Measurements from ENCODE around the gene DNAJC15.

Gene DNAJC15

DNA sequence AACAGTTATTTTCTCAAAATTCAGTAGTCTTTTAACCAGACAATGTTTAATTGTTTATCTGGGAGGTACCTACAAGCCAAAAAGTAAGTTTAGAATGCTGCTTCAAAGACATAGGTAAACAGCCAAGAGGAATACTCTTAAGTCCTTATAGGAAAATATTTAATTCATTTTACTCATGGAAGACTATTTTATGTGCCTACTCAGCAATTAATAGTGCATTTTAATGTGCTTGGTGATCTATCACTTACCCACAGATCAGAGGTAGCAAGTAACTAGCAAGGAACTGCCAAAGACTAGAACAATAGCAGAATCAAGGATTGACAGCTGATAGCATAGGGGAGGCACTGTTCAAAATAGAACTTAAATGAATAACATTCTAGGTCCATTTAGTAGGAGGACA lies 60.4 kb downstream of the DNAJC15 start:
- DNase-seq (ENCODE audit: low read depth in 3 of 3): no peak

DNA sequence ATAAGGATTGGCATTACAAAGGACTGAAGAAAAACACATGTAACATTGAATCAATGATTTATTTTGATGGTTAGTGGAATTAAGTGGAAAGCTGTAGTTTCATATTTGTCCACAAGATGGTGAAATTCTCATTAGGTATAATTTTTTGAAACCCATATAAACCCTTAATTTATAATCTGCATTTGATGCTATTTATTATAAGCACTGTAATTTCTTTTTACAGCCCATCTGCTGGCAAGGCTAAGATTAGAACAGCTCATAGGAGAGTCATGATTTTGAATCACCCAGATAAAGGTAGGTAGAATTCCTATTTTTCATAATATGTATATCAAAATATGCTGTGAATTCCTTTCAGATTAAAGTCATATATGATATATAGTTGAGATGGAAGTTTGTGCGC lies 62.2 kb downstream of the DNAJC15 start:
- DNase-seq (ENCODE audit: low read depth in 3 of 3): no peak

DNA sequence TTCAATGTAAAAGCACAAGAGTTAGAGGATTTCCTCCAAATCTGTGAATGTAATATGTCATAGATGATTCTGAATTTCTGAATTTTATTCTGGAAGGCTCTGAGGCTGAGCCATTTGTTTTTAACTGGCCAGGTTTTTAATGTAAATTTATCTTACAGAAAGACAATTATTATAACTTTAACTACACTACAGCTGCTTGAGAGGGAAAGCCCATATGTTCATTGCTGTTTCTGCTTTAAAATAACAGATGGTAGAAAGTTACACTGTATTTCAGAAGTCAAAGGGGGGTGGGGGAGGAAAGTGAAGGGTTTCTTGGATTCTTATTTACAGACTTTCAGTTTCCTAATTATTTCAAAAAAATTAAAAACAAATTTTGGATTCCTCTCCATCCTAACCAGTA lies 62.8 kb downstream of the DNAJC15 start:
- no peak for DNase-seq (ENCODE audit: low read depth in 3 of 3)

DNA sequence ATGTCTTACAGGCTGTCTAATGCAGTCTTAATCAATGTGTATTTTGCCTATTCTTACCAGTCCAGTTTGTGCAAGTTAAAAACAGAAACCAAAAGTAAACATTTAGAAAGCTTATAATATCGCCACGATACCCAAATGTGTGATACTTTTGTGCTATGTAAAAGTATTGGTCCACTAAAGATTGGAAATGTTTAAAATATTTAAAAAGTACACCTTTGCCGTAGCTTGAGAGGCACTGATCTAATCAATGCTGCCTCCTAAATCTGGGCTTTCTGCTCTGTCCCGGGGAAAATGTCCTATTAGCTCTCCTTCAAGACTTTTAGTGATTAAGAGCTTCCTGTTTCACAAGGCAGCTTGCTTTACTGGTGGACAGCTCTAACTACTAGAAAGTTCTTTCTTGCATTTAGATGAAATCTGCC lies 64.7 kb downstream of the DNAJC15 start:
- no peak for DNase-seq (ENCODE audit: low read depth in 3 of 3)

DNA sequence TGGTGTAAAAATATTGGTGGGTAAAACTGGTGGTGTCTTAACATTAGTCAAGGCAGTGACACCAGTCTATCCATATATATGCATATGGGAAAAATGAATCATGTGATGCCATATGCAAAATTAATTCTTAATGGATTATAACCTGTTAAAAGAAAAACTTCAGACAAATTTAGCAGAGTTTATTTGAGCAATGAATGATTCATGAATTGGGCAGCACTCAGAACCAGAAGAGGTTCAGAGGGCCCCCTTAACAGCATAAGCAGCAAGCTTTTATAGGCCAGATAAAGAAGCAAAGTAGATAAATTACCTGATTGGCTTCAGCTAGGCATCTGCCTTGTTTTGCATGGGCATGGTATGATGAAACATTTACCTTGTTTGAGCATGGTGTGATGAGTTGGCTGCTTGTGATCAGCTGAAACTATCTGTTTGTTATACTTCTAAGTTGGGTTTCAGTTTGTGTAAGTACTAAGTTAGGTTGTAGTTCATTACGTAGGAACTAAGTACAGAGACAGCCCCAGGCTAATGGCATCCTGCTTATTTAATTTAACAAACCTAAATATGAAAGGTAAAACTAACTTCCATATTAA lies 66.6 kb downstream of the DNAJC15 start:
- no peak for DNase-seq (ENCODE audit: low read depth in 3 of 3)

DNA sequence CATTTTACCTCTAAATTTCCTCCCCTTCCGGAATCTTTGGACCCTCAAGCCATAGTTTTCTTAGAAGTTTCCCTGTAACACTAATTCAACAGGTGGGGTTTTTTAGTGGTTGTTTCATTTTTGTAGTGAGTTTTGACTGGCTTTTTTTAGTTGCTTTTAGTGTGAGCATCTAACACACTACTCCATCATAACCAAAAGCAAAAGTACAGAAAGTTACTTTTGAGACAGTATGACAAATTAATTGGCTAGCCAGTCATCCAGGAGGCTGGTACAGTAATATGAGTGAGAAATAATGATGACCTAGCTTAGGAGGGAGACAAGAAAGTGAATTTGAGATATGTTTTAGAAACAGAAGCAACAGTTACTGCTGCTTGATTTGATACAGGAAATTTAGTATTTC lies 71.5 kb downstream of the DNAJC15 start:
- no peak for DNase-seq (ENCODE audit: low read depth in 3 of 3)

DNA sequence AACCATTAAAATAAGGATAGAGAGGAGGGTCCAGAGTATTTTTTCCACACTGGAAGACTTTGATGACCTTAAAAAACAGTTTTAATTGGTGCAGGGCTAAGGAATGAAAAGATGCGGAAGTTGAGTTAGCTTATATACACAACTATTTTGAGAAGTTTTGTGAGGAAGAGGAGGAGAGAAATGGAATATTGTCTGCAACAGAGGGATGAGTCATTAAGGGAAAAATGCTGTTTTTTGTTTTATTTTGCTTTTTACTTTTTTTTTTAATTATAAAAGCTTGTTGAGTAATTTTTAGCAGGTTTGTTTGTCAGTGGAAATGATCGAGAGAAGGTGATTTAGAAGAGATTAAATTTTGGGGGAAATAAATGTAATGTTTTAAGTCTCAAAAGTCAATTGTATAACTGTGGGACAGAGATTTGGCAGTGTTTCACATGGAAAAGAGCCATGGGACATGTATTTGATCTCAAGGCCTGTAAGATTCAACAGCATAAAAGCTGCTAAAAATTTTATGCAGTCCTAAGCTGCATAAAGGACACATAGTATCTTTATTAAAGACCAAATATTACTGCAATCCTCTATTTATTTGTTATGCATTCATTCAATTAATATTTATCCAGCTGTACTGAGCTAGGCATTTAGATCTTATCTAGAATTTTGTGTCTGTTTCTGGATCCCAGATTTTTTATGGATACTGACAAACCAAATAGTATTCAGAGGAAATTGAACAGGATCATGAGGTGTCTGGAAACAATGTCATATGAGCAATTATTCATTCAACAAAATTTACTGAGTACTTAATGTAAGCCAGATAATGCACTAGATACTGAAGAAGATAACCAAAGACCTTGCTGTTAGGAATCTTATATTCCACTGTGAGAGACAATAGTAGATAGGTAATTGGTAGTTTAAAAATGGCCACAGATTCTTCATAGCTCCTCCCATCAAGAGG lies 72.7 kb downstream of the DNAJC15 start:
- DNase-seq (ENCODE audit: low read depth in 3 of 3): no peak

DNA sequence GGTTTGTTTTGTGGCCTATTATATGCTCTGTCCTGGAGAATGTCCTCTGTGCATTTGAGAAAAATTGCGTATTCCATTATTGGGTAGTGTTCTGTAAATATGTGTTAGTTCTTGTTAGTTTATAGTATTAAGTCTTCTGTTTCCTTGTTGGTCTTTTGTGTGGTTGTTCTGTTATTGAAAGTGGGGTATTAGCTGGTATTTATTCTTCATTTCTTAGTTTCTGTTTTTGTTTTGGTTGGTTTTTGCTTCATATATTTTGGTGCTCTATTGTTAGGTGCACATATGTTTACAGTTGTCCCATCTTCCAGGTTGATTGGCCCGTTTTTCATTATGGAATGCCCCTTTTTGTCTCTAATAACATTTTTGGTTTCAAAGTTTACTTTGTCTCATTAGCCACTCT lies 77.3 kb downstream of the DNAJC15 start:
- no peak for DNase-seq (ENCODE audit: low read depth in 3 of 3)

DNA sequence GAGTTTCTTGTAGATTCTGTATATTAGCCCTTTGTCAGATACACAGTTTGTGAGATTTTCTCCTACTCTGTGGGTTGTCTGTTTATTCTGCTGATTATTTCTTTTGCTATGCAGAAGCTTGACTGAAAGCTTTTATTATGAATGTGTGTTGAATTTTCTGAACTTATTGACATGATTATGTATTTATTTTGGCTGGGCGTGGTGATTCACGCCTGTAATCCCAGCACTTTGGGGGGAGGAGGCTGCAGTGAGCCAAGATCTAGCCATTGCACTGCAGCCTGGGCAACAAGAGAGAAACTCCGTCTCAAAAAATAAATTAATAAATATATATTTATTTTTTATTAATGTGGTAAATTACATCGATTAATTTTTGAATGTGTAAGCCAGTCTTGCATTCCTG lies 78.9 kb downstream of the DNAJC15 start:
- no peak for DNase-seq (ENCODE audit: low read depth in 3 of 3)

DNA sequence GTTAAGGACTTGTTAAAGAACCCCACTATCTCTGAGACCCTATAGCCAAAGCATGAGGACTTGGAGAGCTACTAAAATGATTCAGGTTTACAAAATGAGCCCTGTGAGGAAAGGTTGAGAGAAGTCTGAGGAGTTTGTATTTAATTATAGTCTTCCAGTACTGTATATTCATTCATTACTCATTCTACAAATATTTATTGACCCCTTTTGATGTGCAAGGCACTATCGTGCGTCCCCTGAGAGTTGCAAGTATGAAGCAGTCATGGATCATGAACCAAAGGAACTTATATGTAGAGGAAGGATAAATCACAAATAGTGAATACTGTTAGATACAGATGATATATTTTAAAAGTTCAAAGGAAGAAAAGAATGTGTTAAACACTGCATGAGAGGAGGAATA lies 84.4 kb downstream of the DNAJC15 start:
- no peak for DNase-seq (ENCODE audit: low read depth in 3 of 3)

DNA sequence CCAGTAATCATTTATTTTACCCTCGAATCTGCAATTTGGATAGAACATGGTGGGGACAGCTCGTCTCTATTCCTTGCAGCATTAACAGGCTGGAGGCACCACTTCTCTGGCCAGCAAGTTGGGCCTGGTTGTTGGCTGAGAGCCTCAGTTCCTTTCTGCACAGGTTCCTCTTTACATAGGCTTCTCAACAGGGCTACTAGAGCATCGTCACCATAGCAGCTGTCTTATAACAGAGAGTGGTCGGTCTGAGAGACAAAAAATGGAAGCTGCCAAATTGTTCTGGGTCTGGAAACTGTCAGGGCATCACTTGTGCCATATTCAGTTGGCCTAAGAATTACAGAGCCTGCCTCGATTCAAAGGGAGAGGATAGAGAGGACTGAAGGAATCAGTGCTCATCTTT lies 86.7 kb downstream of the DNAJC15 start:
- DNase-seq (ENCODE audit: low read depth in 3 of 3): no peak

DNA sequence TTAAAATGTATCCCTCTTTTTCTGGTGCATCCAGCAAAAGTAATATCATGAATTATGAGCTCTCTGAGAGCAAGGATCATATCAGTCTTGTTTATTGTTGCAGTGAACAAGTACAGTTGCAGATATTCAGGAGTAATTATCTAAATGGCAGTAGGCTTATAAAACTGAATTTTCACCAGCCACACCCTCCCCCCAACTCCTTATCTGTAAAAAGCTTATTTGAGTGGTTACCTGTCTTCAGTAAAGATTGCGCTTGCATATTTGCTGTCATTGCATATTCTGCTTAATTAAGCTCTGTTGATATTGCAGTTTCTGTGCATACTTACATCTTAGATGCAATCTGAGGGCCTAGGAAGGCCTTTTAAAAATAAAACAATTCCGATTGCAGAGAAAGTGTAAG lies 87.3 kb downstream of the DNAJC15 start:
- no peak for DNase-seq (ENCODE audit: low read depth in 3 of 3)

DNA sequence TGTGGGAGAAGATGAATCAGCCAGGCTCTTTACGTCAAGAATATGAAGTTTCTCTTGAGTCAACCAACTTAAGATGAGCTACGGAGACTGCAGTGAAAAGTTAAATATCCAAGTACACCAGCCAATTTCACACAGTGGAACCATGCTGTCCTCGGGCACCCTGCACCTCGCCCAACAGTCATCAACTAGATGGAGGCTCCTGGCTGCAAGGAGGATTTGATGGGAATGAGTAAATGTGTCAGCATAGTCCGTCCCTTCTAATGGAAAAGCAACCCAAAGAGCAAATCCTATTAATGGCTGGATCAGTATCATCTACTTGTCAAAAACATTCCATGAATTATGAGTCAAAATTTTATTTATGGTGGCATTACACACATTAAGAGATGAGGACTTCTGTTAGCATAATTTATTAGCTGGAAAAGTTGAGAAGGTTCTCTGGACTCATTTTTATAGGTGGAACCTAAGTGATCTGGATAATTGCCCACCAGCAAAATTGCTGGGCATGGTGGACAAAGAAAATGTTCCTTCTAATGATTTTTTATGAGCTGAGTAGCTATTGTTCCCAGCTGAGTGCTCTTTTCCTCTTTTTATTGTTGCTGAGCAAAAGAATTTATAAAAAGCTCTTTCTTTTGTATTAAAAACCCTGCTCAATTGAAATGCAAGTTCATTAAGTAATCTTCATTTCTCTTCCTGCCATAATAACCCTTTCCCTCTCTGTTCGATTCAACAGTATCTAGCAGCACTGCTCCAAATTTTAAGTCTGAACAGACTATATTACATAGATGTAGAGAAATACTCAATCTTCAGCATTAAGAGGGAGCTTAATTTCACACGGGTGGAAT lies 88.4 kb downstream of the DNAJC15 start:
- no peak for DNase-seq (ENCODE audit: low read depth in 3 of 3)

DNA sequence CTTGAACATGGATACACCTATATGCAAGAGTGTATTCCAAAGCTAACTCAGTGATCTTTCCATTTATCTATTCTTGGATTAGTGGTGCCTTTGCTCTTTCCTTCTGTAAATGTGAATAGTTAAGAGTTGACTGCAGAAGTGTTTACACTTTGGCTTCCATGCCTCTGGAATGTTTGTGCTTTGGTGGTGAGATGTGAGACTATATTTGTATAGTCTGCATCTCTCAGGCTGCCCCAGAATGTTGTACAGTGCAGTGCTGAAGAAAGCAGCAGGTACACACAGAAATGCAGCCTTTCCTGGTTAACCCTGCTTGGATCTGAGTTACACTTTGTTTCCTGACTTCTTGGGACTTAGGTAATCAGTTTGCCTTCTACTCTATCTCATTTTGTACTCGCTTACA lies 90.2 kb downstream of the DNAJC15 start:
- no peak for DNase-seq (ENCODE audit: low read depth in 3 of 3)

DNA sequence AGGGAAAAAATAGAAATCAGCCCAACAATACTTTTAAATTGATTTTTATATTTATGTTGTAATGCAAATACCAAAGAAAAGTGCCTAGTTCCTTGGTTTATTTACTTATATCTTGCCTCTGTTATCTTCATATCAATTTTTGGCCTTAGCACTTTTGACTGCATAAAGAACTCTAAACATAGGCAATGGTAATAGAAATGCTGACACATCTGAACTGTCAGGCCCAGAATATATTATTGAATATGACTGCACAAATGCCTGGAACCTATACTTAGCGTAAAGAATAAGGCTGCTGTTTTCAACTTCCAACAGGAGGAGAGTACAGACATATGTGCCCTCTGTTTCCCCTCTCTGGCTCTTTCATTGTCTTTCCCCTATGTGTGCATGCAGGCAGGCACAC lies 91.1 kb downstream of the DNAJC15 start:
- no peak for DNase-seq (ENCODE audit: low read depth in 3 of 3)

DNA sequence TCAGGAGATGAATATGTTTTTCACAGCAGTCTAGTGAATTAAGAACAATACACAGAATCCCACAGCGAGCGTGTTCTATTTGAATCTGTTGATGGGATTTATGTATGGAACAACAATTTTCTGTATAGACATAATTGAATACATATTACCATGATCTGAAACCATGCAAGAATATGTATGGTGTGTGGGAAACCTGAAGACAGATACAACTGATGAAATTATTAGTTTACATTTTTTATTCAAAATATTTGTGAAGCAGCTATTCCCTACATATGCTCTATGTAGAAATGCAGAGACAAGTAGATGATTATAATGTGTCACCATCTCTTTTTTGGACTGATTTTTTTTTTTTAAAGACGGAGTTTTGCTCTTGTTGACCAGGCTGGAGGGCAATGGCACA lies 91.8 kb downstream of the DNAJC15 start:
- no peak for DNase-seq (ENCODE audit: low read depth in 3 of 3)

DNA sequence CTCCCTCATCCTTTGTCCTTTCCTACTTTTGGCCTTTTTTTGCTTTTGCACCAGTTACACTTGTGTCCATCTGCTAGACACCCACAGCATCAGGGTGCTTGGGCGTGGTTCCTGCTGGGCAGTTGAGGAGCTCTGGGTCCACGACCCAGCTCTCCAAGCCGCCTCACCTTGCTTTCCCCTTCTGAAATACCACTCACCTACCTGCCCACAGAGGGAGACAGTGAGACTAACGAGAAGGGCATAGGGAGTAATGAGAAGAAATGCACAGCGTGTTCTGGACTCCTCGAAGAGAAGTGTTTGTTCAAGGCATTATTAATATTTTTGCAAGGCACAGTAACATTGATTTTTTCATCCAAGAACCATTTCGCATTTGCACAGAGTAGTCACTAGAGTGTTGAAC lies 92.9 kb downstream of the DNAJC15 start:
- DNase-seq (ENCODE audit: low read depth in 3 of 3): no peak

DNA sequence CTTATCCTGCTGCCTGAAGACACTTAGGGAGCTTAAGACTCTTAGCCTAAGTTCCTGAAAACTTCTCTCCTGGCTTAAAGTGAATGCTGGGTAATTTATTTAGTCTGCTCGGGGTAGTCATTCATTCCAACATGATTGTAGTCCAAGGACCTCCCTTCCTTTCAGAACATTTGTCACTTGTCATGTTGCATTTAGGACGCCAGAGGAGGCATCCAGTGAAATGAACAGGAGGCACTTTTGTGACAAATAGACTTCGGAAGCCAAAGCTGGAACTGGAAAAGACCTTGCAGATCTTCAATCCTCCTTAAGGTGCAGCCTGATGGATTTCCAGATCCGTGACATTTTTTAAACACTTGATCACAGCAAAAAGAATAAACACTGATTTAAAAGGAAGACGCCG lies 95.1 kb downstream of the DNAJC15 start:
- no peak for DNase-seq (ENCODE audit: low read depth in 3 of 3)

DNA sequence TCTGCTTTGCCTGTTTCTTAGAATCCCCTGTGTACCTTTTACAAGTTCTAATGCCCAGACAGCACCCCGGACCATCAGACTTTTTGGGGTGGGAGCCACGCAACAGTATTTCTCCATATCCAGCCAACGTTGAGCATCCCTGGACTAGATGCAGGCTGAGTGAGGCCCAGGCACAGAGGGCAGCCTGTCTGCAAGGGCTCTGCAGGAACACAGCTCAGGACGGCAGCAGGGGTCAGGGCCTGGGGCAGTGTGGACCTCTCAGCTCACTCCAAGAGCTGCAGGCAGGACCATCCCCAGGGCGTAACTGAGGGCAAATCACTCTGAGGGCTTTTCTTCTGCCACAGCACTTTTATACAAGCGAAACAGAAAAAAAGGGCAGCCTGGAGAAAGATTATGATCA lies 95.8 kb downstream of the DNAJC15 start:
- DNase-seq (ENCODE audit: low read depth in 3 of 3): no peak

DNA sequence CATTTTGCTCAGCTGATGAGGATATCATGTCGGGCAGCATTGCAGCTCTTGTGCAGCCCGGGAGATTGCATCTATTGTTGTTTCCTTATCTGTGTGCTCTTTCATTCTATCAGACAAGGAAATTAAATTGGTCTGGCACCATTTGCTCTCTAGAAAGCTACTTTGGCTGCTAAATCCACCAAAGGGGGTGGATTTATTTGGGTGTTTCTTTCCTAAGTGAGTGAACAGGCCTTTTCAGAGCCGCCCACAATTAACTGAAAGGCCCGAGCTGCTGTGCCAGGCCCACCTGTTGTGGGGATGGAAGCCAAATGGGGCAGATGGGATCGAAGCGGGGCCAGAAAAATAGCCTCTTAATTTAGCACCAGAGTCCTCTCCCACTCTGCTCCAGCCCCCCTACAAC lies 99.4 kb downstream of the DNAJC15 start:
- DNase-seq (ENCODE audit: low read depth in 3 of 3): no peak

DNA sequence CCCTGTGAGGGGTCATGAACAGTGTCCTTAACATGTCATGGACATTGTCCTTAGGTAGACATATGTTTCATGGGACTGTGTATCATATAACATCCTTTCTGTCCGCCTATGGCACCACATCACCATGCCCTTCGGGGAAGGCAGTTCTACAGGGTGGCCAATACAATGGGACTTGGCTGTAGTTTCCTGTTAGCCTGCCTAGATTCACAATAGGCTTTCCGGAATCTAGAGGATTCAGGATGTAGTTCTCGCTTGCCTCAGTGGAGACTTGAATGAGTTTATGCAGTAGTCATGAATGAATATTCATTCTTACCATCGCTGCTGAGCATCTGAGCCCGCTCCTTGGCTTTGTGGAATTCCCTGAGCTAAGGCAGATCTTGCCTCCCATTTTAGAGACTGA lies 100.5 kb downstream of the DNAJC15 start:
- DNase-seq (ENCODE audit: low read depth in 3 of 3): no peak

DNA sequence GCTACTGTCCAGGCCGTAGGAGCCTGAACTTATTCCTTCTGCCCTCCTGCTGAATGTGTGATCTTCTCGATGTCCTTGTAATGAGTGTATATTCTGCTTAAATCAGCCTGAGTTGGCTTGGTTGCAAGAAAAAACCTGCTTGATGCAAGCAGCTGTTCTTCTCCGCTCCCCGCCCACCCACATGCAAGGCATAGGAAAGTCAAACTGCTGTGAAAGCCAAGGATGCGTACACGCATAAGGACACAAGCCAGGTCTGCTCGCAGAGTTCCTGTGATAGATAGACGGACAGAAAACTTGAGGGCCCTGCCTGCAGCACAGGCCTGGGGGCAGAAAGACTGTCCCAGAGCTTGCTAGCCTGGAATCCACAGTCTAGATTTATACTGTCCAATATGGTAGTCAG lies 101.1 kb downstream of the DNAJC15 start:
- no peak for DNase-seq (ENCODE audit: low read depth in 3 of 3)

DNA sequence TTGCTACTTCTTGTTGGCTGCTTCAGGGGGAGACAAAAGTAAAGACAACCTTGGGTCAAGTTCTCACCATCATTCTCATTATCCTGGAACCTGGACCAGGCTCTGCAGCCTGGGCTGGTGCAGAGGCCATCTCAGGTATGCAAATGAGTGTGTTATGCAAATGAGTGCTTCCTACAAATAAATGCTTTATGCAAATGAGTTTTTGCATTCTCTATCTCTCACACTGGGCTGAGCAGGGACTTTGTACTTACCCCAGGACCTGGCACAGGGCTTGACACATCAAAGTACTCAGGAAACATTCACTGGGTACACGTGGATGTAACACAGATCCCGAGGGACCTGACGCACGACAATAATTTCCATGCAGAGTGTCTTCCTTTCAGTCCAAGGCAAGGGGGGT lies 103.0 kb downstream of the DNAJC15 start:
- DNase-seq (ENCODE audit: low read depth in 3 of 3): no peak

Data from stimulated activated CD4-positive, alpha-beta T cell treated with anti-CD3 and anti-CD28 coated beads, TNF-alpha, amount 100 ng/mL, for 48 hours (primary cell).